Kidney (tissue), 14 donors: Measurements from ENCODE around the gene TCF7L2. TPM values are rescaled to one million over a fixed set of nuclear protein-coding genes. Genes with fewer than 3 reads are reported as not detected.

ENCODE experiments used
- DNase-seq, 5 donors: peaks; one replicate each; pipeline ENCODE4 v3.0.0-alpha.2; 2013 to 2020
- FAIRE-seq: peaks from 2 replicates; lab custom pipeline; 2012; peaks lifted over from hg19 to GRCh38; lab: Jason Lieb, UNC
- H3K27ac ChIP-seq, 2 donors: one replicate each; pipeline ENCODE4 v1.7.0; 2013; ENCODE audit warnings: low read depth in 2 of 2, low read length in 2 of 2, inconsistent platforms in 1 of 2
- H3K27me3 ChIP-seq: one replicate; pipeline ENCODE4 v1.7.1; 2013; ENCODE audit warnings: low read length, inconsistent platforms; ENCODE audit not compliant: control insufficient read depth, insufficient read depth
- H3K36me3 ChIP-seq, 3 donors: one replicate each; pipeline versions ENCODE4 v1.7.0 to v1.7.1; 2013; ENCODE audit warnings: low read length in 3 of 3, control low read depth in 1 of 3, inconsistent platforms in 1 of 3; ENCODE audit not compliant: insufficient read depth in 3 of 3, control insufficient read depth in 2 of 3
- H3K4me1 ChIP-seq, 3 donors: one replicate each; pipeline versions ENCODE4 v1.7.0 to v1.7.1; 2013; ENCODE audit warnings: low read length in 3 of 3, inconsistent platforms in 1 of 3, low read depth in 1 of 3; ENCODE audit not compliant: control insufficient read depth in 2 of 3, insufficient read depth in 2 of 3
- H3K4me3 ChIP-seq, 3 donors: one replicate each; pipeline versions ENCODE4 v1.7.0 to v1.8.1; 2013; ENCODE audit warnings: low read length in 3 of 3, control low read depth in 1 of 3, inconsistent platforms in 1 of 3
- H3K9ac ChIP-seq, 3 donors: one replicate each; pipeline versions ENCODE4 v1.7.0 to v1.7.1; 2013; ENCODE audit warnings: low read length in 3 of 3, control low read depth in 1 of 3, inconsistent platforms in 1 of 3
- H3K9me3 ChIP-seq, 3 donors: one replicate each; pipeline versions ENCODE4 v1.7.0 to v1.7.1; 2013; ENCODE audit warnings: low read length in 3 of 3, control low read depth in 1 of 3, inconsistent platforms in 1 of 3; ENCODE audit not compliant: control insufficient read depth in 2 of 3, insufficient read depth in 1 of 3
- CTCF ChIP-seq: IDR thresholded peaks from 3 replicates; pipeline ENCODE4 v1.5.1; 2012; ENCODE audit warnings: mild to moderate bottlenecking, moderate library complexity, borderline replicate concordance; ENCODE audit not compliant: insufficient read depth; ENCODE audit errors: extremely low read depth
- intact Hi-C: fragments of 100-400 bp; cut with DNase I; formaldehyde crosslinking; loops from one replicate; pipeline ENCODE4 v1.11.1; 2022
- polyA plus RNA-seq: library from polyadenylated mRNA; stranded (reverse); fragments of 350-450 nt; fragmentation: Illumina TruSeq; extraction: RNeasy Lipid Tissue Mini Kit (QIAGEN cat#74804); gene quantifications from one replicate; pipeline ENCODE4 v1.2.3, GENCODE V29; 2014; ENCODE audit warnings: low read depth, low replicate concordance; ENCODE audit not compliant: insufficient read depth
- total RNA-seq: library from RNA; stranded (reverse); fragmentation: NEBNext Ultra II Directional; extraction: Animal tissue kit (Norgen Biotek cat#: 25700); gene quantifications from one replicate; pipeline ENCODE4 v1.2.1, GENCODE V29; 2021
- donor health status: control.
- donor health status: control.
- donor health status: control.
- donor health status: control.
- donor health status: control.
- donor health status: DM: yes; HTN: yes; CAD: no.
- donor health status: Normal renal cell carcinoma (clear cell type).

TCF7L2 gene
- total and polyA plus RNA-seq, 2 donors from 2014 or later = 6.5 to 32.4 TPM

DNA sequence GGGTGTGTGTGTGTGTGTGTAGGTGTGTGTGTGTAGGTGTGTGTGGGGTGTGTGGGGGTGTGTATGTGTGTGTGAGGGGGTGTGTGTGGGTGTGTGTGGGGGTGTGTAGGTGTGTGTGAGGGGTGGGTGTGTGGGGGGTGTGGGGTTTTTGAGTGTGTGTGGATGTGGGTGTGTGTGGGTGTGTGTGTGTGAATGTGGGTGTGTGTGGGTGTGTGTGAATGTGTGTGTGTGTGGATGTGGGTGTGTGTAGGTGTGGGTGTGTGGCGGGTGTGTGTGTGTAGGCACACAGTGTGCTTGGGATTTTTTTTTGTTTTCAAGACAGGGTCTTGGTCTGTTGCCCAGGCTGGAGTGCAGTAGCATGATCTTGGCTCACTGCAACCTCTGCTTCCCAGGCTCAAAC is 36.8 kb upstream of the TCF7L2 start:
- intact Hi-C loops = no loop called here
- H3K36me3 ChIP-seq = no peaks in the 10 kb centered on the region
- DNase-seq (peak in 1 of 5 donors; percentile 47), FAIRE-seq (no peak)
- H3K27me3 ChIP-seq = no peaks in the 10 kb centered on the region
- H3K4me3 ChIP-seq = no peak overlapping the region
- H3K27ac ChIP-seq = no peak overlapping the region
- H3K9ac ChIP-seq = no peak overlapping the region
- H3K4me1 ChIP-seq = peaks cover 2 to 15% (median 5%) of the 10 kb centered on the region in 3 donors
- H3K9me3 ChIP-seq = no peaks in the 10 kb centered on the region
- TF ChIP-seq CTCF = no peak

- Histone ChIP-seq H3K9ac (no peak overlapping the region), H3K4me3 (no peak overlapping the region), H3K27ac (no peak overlapping the region), H3K36me3 (no peaks in the 10 kb centered on the region), H3K4me1 (peaks cover 4 to 15% (median 5%) of the 10 kb centered on the region in 3 donors), H3K9me3 (no peaks in the 10 kb centered on the region), H3K27me3 (no peaks in the 10 kb centered on the region)
- no peak for TF ChIP-seq CTCF
- FAIRE-seq = no peak
- no peak for DNase-seq
- intact Hi-C loops = no loop called here
Measured at GRCh38 chr10:112913661-112914287, 36.3 kb upstream of the TCF7L2 start.

GRCh38 chr10:112914288-112914952 is 35.6 kb upstream of the TCF7L2 start:
- Histone ChIP-seq H3K36me3 (peaks cover 0 to 2% (median 0%) of the 10 kb centered on the region in 3 donors), H3K9me3 (no peaks in the 10 kb centered on the region), H3K4me3 (no peak overlapping the region), H3K27me3 (no peaks in the 10 kb centered on the region), H3K4me1 (peaks cover 4 to 15% (median 5%) of the 10 kb centered on the region in 3 donors), H3K27ac (no peak overlapping the region), H3K9ac (no peak overlapping the region)
- TF ChIP-seq CTCF = no peak
- intact Hi-C loops = no loop called here
- no peak for FAIRE-seq
- no peak for DNase-seq
